Trophoblast cell (in vitro differentiated cells and primary cell): ENCODE measurements around the gene NR5A2.
"Not testable (repeated sequence)": the region's sequence is repeated elsewhere in the genome, so short reads cannot be mapped to it uniquely, and the experiment has no call there.

Source experiments
- DNase-seq, 2 donors: peaks; one replicate each; pipeline ENCODE4 v3.0.0-alpha.2; 2016
- H2AFZ ChIP-seq: 2 replicates; pipeline ENCODE4 v1.6.1; 2013; ENCODE audit warnings: low read length, moderate library complexity, mild to moderate bottlenecking; ENCODE audit not compliant: insufficient read depth, poor library complexity
- H2AK5ac ChIP-seq: 2 replicates; pipeline ENCODE4 v1.6.1; 2013; ENCODE audit warnings: mild to moderate bottlenecking, low read length
- H2BK120ac ChIP-seq: 2 replicates; pipeline ENCODE4 v1.6.1; 2013; ENCODE audit warnings: low read length, mild to moderate bottlenecking, moderate library complexity; ENCODE audit not compliant: insufficient read depth, poor library complexity
- H2BK12ac ChIP-seq: 2 replicates; pipeline ENCODE4 v1.6.1; 2013; ENCODE audit warnings: mild to moderate bottlenecking, low read length, moderate library complexity
- H2BK5ac ChIP-seq: 2 replicates; pipeline ENCODE4 v1.6.1; 2013; ENCODE audit warnings: low read length, low read depth, moderate library complexity, mild to moderate bottlenecking; ENCODE audit not compliant: poor library complexity
- H3K14ac ChIP-seq: 2 replicates; pipeline ENCODE4 v1.6.1; 2013; ENCODE audit warnings: mild to moderate bottlenecking, low read length
- H3K18ac ChIP-seq: 2 replicates; pipeline ENCODE4 v1.6.1; 2013; ENCODE audit warnings: mild to moderate bottlenecking, low read length
- H3K23ac ChIP-seq: 2 replicates; pipeline ENCODE4 v1.6.1; 2013; ENCODE audit warnings: low read length
- H3K27ac ChIP-seq: 2 replicates; pipeline ENCODE4 v1.5.1; 2013; ENCODE audit warnings: low read depth, mild to moderate bottlenecking, inconsistent platforms, low read length, moderate library complexity
- H3K27me3 ChIP-seq: 2 replicates; pipeline ENCODE4 v1.6.1; 2013; ENCODE audit warnings: inconsistent platforms, mild to moderate bottlenecking, low read length, moderate library complexity; ENCODE audit not compliant: insufficient read depth
- H3K36me3 ChIP-seq, 2 experiments: 1 replicate in 1 of 2; 2 replicates in 1 of 2; pipeline ENCODE4 v1.6.1; 2013; ENCODE audit warnings: low read length in 2 of 2, mild to moderate bottlenecking in 2 of 2, moderate library complexity in 1 of 2; ENCODE audit not compliant: insufficient read depth in 2 of 2, control insufficient read depth in 1 of 2
- H3K4ac ChIP-seq: 2 replicates; pipeline ENCODE4 v1.6.1; 2013; ENCODE audit warnings: low read depth, mild to moderate bottlenecking, low read length, moderate library complexity
- H3K4me1 ChIP-seq, 2 experiments: 1 replicate in 1 of 2; 2 replicates in 1 of 2; pipeline ENCODE4 v1.6.1; 2013; ENCODE audit warnings: low read length in 2 of 2, mild to moderate bottlenecking in 2 of 2, moderate library complexity in 1 of 2; ENCODE audit not compliant: insufficient read depth in 2 of 2, control insufficient read depth in 1 of 2
- H3K4me2 ChIP-seq: 2 replicates; pipeline ENCODE4 v1.6.1; 2013; ENCODE audit warnings: inconsistent platforms, mild to moderate bottlenecking, low read length, moderate library complexity
- H3K4me3 ChIP-seq: 2 replicates; pipeline ENCODE4 v1.5.1; 2013; ENCODE audit warnings: mild to moderate bottlenecking, low read depth, low read length, inconsistent platforms
- H3K79me1 ChIP-seq: one replicate; pipeline ENCODE4 v1.6.1; 2013; ENCODE audit warnings: low read length
- H3K79me2 ChIP-seq: 2 replicates; pipeline ENCODE4 v1.6.1; 2013; ENCODE audit warnings: low read length, mild to moderate bottlenecking; ENCODE audit not compliant: control insufficient read depth, insufficient read depth, poor library complexity
- H3K9ac ChIP-seq: 2 replicates; pipeline ENCODE4 v1.6.1; 2013; ENCODE audit warnings: mild to moderate bottlenecking, low read length
- H3K9me3 ChIP-seq: 2 replicates; pipeline ENCODE4 v1.6.1; 2013; ENCODE audit warnings: low read depth, mild to moderate bottlenecking, control low read depth, inconsistent platforms, low read length; ENCODE audit not compliant: insufficient read depth
- H4K12ac ChIP-seq: 2 replicates; pipeline ENCODE4 v1.6.1; 2013; ENCODE audit warnings: low read depth, mild to moderate bottlenecking, low read length, moderate library complexity
- H4K8ac ChIP-seq: 2 replicates; pipeline ENCODE4 v1.6.1; 2013; ENCODE audit warnings: low read depth, mild to moderate bottlenecking, low read length, moderate library complexity
- H4K91ac ChIP-seq: one replicate; pipeline ENCODE4 v1.6.1; 2013; ENCODE audit warnings: low read depth, mild to moderate bottlenecking, low read length, moderate library complexity
- WGBS: extraction: QIAGEN DNeasy Blood & Tissue Kit; methylation state at CpG from one replicate; pipeline ENCODE4 v1.1.7; 2013; ENCODE audit warnings: missing lambda C conversion rate; ENCODE audit not compliant: insufficient read length, insufficient coverage; ENCODE audit errors: extremely low coverage; 5-methylcytosine and 5-hydroxymethylcytosine counted together

Gene NR5A2

GRCh38 chr1:200182701-200183100 is 155.2 kb downstream of the NR5A2 start:
- no CpG with 5 or more reads among the region's 7 CpGs for WGBS

GRCh38 chr1:200183637-200184036 is 156.1 kb downstream of the NR5A2 start:
- no peak overlapping the region for H4K8ac ChIP-seq
- H4K91ac ChIP-seq: no peak overlapping the region
- H3K36me3 ChIP-seq: no peaks in the 10 kb centered on the region
- H3K79me1 ChIP-seq: no peaks in the 10 kb centered on the region
- H3K79me2 ChIP-seq: no peaks in the 10 kb centered on the region
- H3K14ac ChIP-seq: no peak overlapping the region
- no CpG with 5 or more reads among the region's 2 CpGs for WGBS
- no peak overlapping the region for H3K23ac ChIP-seq
- H3K27ac ChIP-seq: no peak overlapping the region
- no peak overlapping the region for H2BK5ac ChIP-seq
- H3K9ac ChIP-seq: no peak overlapping the region
- H3K18ac ChIP-seq: no peak overlapping the region
- no peak overlapping the region for H3K4me3 ChIP-seq
- no peak overlapping the region for H2AFZ ChIP-seq
- DNase-seq: no peak
- H2BK120ac ChIP-seq: no peak overlapping the region
- H4K12ac ChIP-seq: no peak overlapping the region
- no peak overlapping the region for H2AK5ac ChIP-seq
- H3K27me3 ChIP-seq: no peaks in the 10 kb centered on the region
- no peaks in the 10 kb centered on the region for H3K4me1 ChIP-seq
- H3K4me2 ChIP-seq: no peak overlapping the region
- H3K4ac ChIP-seq: no peak overlapping the region
- no peaks in the 10 kb centered on the region for H3K9me3 ChIP-seq
- H2BK12ac ChIP-seq: no peak overlapping the region

More at GRCh38 chr1:200182701-200183100, 155.2 kb downstream of the NR5A2 start:
- H3K9me3 ChIP-seq: no peaks in the 10 kb centered on the region
- no peak for DNase-seq
- no peak overlapping the region for H3K4ac ChIP-seq
- no peak overlapping the region for H4K91ac ChIP-seq
- H2BK12ac ChIP-seq: no peak overlapping the region
- no peak overlapping the region for H3K9ac ChIP-seq
- no peak overlapping the region for H4K12ac ChIP-seq
- no peaks in the 10 kb centered on the region for H3K79me1 ChIP-seq
- H3K14ac ChIP-seq: no peak overlapping the region
- H3K27ac ChIP-seq: no peak overlapping the region
- no peak overlapping the region for H3K23ac ChIP-seq
- H3K4me3 ChIP-seq: no peak overlapping the region
- H2AFZ ChIP-seq: no peak overlapping the region
- H2AK5ac ChIP-seq: no peak overlapping the region
- no peaks in the 10 kb centered on the region for H3K27me3 ChIP-seq
- H3K79me2 ChIP-seq: no peaks in the 10 kb centered on the region
- H2BK5ac ChIP-seq: no peak overlapping the region
- no peaks in the 10 kb centered on the region for H3K36me3 ChIP-seq
- no peak overlapping the region for H4K8ac ChIP-seq
- H3K18ac ChIP-seq: no peak overlapping the region
- no peaks in the 10 kb centered on the region for H3K4me1 ChIP-seq
- no peak overlapping the region for H3K4me2 ChIP-seq
- H2BK120ac ChIP-seq: no peak overlapping the region

DNA sequence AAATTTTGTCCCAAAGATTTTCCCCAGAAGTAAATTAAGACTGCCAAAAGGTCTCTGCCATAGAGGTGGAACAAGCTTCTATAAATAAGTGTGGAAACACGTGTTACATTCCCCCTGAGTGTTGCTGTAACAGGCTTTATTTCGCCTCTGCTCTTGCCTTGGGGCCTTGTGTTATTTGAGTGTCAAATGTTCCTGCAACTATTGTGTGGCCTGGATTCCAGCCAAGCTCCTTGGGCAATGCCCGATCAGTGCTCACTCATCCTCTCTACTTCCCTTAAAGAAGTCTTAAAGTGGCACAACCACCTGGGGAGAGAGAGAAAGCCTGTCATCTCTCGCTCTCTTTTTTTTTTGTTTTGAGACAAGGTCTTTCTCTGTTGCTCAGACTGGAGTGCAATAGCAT is 156.7 kb downstream of the NR5A2 start:
- no CpG with 5 or more reads among the region's 4 CpGs for WGBS
- no peak overlapping the region for H3K18ac ChIP-seq
- H4K12ac ChIP-seq: no peak overlapping the region
- peak in 1 of 2 donors; percentile 26 for DNase-seq
- H3K27me3 ChIP-seq: no peaks in the 10 kb centered on the region
- H3K36me3 ChIP-seq: no peaks in the 10 kb centered on the region
- H3K79me2 ChIP-seq: no peaks in the 10 kb centered on the region
- H3K4me2 ChIP-seq: no peak overlapping the region
- no peak overlapping the region for H2BK120ac ChIP-seq
- H3K4ac ChIP-seq: no peak overlapping the region
- H3K4me3 ChIP-seq: no peak overlapping the region
- no peaks in the 10 kb centered on the region for H3K79me1 ChIP-seq
- no peak overlapping the region for H2AK5ac ChIP-seq
- H3K9ac ChIP-seq: no peak overlapping the region
- H4K8ac ChIP-seq: no peak overlapping the region
- H2BK5ac ChIP-seq: no peak overlapping the region
- no peak overlapping the region for H3K14ac ChIP-seq
- no peak overlapping the region for H3K27ac ChIP-seq
- no peaks in the 10 kb centered on the region for H3K9me3 ChIP-seq
- no peak overlapping the region for H2AFZ ChIP-seq
- H4K91ac ChIP-seq: no peak overlapping the region
- H3K23ac ChIP-seq: no peak overlapping the region
- no peak overlapping the region for H2BK12ac ChIP-seq
- H3K4me1 ChIP-seq: no peaks in the 10 kb centered on the region

DNA sequence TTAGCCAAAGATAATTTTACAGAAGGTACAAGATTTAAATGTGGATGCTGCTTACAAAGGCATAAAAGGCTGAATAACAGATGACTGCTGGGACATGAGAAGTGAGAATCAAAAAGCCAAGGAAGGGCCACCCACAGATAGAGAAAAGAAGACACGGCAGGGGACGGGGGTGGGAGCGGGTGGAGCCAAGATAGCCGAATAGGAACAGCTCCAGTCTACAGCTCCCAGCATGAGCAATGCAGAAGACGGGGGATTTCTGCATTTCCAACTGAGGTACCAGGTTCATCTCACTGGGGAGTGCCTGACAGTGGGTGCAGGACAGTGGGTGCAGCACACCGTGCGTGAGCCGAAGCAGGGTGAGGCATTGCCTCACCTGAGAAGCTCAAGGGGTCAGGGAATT is 157.7 kb downstream of the NR5A2 start:
- not testable (repeated sequence) for H2BK5ac ChIP-seq, H3K23ac ChIP-seq, DNase-seq, H3K9ac ChIP-seq, H3K4ac ChIP-seq, H3K79me1 ChIP-seq, H2AK5ac ChIP-seq, H3K4me1 ChIP-seq, H4K91ac ChIP-seq, H3K27ac ChIP-seq, H2BK120ac ChIP-seq, H3K27me3 ChIP-seq, H2AFZ ChIP-seq, H3K4me3 ChIP-seq, H3K36me3 ChIP-seq, H2BK12ac ChIP-seq, H3K79me2 ChIP-seq, H3K18ac ChIP-seq, H4K8ac ChIP-seq, H3K4me2 ChIP-seq, H3K14ac ChIP-seq, H4K12ac ChIP-seq, H3K9me3 ChIP-seq
- WGBS: no CpG with 5 or more reads among the region's 8 CpGs
